HG03280 (cell line): ENCODE measurements around the gene LRBA.

Experiments
- ATAC-seq: cut with Tn5 transposase; IDR thresholded peaks from one replicate; pipeline ENCODE4 v1.9.1; 2021; ENCODE audit warnings: mild to moderate bottlenecking, moderate library complexity; ENCODE audit not compliant: unreplicated experiment

Gene LRBA

DNA sequence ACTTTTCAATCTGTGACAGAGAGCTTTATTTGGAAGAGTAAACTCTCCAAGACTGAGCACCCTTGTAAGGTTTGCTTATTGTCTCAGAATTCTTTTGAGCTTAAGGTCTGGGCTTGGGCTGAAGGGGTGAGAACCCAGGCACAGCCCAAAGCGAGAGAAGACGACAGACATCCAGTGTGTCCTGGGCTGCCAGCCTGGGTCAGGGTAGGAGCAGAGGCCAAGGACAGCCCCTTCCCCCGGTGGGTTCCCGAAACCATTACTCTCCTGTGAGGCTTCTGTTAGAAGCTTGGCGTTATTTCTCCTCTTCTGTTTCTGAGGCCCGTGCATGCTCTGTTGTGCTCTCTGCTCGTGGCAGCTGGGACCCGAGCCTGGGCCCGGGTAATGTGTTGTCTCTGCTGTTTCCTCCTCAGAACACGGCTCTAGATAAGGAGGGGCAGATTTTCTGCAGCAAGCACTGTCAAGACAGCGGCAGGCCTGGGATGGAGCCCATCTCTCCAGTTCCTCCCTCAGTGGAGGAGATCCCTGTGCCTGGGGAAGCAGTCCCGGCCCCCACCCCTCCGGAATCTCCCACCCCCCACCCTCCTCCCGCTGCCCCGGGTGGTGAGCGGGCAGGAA, 759.4 kb downstream of the LRBA start:
- ATAC-seq, result no peak

DNA sequence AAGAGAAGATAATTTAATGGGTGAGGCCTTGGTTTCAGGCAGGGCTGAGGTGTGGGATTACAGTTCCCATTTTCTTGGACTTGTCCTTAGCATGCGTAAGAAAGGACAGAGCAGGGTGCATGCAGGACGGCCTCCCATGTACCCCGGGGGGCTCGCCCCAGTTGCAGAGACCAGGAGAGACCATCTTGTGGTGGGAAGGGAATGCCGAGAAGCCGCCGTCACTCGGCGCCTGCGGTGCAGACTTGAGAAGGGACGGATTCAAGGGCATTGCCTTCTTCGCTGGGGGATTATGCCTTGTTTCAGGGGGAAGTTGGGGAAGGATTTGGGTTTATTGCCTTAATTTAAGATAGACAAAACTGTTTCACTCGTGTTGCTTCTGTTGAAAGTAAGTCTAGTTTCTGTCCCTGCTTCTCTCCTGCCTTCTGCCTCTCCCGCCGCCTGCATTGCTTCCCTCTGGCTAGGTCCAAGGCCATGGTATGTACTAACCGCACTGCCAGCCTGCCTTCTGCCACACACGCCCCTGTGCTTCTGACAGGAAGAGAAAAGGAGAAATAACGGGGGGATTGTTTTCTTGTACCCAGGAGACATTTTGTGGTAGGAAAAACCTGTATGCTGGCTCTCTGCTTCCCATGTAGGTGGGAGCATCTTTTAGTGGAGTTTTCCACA, 761.0 kb downstream of the LRBA start:
- ATAC-seq, result no peak

DNA sequence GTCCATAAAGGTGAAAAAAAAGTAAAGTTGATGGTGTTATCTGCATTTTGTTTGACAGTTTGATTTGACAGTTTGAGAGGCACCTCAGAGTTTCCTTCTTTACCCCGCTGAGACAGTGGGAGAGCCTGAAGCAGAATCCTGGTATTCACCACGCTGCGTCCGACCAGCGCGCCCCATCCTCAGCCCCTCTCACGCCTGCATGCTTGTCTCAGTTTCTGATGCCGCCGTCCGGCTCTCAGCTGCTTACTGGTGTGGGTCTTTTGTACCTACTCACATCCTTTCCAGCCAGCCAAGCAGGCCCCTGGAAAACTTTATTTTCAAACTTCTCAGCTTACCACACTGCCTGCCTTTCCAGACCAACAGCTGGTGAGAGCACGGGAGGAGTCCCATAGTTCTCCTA, 761.7 kb downstream of the LRBA start:
- no peak for ATAC-seq

DNA sequence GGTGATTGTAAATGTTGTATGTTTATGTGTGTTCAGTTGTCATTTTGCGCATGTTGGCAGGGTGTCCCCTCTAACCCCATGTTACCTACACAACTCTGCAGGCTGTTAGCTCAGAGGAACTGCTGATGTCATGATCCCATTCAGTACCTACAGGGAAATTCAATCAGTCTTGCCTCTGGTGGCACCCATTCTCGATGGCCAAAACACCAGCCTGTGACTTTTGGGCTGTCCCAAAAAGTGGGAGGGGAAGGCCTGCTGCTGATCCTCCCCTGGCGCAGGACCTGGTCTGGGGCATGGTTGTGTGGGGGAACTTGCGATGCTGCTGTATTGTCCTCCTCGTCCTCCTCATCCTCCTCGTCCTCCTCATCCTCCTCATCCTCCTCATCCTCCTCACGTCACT, 762.3 kb downstream of the LRBA start:
- no peak for ATAC-seq

DNA sequence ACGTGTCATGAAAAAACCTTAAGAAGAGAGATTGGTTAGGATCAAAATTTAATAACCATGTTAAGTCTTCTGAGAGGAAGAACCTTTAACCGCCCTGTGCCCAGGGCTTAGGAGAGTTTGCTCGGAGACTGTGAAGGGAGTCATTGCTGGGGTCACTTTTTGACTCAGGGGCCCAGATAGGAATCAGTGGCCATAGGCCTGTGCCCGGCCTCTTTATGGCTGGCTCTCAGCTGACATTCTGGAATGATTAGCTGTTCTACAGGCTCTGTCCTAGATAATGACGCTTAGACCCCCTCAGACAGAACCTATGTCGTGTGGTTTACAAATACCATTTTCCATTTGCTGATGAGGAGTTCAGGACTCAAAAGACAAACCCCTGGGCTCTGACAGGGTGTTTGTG, 762.8 kb downstream of the LRBA start:
- ATAC-seq, result no peak

DNA sequence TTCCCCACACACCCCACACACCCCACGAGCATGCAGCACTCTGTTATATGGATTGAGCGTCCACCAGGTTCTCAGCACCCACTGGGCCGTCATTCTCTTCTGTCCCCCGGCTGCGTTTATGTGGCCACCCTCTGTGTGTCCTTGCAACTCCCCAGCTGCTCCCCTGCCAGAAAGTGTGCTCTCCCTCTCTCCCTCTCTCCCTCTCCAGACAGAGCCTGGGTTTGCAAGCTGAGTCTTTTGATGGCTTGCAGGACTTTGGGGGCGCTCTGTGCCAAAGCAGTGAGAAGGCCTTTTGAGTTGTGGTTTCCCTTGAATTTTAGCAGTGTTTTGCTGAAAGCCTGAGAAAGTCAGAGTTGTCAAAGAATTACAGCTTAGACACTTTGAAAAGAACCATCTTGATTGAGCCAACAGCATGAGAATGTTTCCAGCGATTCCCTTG, 763.3 kb downstream of the LRBA start:
- ATAC-seq, result no peak

DNA sequence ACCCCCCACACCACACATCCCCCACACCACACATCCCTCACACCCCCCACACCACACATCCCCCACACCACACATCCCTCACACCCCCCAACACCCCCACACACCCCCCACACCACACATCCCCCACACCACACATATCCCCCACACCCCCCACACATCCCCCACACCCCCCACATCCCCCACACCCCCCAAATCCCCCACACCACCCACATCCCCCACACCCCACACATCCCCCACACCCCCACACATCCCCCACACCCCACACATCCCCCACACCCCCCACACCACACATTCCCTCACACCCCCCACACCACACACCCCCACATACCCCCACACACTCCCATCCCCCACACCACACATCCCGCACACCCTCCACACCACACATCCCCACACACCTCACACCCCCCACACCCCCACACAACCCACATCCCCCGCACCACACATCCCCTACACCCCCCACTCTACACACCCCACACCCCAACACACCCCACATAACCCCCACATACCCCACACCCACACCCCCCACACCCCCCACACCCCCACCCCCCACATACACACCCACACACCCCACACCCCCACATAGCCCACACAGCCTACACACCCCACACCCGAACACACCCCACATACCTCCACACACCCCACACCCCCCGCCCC, 764.0 kb downstream of the LRBA start:
- ATAC-seq, result no peak

DNA sequence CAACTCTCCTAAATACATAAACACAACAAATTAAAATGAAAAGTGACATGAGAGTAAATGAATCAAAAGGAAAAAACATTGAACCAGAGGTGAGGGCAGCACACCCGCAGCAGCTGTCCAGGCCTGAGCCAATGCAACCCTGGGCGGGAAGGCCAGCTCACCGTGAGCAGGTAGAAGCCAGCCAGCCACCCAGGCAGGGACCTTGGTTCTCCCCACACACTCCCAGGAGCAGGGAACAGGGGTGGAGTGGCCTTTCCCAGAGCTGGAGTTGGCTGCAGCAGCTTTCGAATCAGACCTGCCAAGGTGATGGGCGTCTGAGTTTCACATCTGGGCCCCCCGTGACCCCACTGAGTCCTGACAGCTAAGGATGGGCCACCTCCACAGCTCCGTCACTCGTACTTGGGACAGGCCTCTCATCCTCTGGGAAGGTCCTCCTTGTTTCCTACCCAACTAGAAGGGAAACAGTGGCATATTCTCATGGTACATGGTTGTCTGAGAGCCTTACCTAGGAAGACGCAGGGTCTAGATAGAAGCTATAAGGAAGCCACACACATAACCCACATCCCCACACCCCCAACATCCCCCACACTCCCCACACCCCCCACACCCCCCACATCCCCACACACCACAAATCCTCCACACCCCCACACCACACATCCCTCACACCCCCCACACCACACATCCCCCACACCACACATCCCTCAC, 764.6 kb downstream of the LRBA start:
- no peak for ATAC-seq

DNA sequence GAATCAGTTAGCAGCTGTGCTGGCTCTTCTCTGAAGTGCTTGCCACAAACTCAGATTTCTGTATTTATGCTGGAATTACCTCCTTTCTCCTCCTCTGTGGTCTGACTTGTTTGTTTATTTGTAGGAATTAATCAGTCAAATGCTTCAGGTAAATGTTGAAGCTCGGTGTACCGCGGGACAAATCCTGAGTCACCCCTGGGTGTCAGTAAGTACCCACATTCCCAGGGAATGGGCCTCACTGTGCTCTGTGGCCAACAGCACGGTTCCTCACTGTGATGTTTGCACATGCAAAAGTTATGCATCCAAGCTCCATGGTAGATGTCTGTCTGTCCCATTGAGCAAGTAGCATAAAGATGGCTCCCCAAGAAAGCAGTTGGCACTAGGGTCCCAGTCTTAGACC, 766.9 kb downstream of the LRBA start:
- ATAC-seq, result no peak

DNA sequence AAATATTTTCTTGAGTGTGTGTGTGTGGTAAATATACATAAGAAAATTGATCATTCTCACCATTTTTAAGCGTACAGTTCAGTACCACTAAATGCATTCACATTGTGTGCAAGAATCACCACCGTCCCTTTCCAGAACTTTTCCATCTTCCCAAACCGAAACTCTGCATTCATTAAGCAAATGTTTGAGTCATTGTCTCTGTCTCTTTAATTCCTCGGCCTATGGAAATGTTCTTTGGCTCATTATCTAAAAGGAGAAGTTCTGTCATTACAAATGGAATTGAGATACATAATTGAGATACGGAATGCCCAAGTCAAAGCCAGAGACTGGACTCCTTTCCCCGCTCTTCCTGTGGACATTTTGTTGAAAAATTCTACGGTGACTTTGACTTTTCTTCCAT, 767.9 kb downstream of the LRBA start:
- no peak for ATAC-seq

DNA sequence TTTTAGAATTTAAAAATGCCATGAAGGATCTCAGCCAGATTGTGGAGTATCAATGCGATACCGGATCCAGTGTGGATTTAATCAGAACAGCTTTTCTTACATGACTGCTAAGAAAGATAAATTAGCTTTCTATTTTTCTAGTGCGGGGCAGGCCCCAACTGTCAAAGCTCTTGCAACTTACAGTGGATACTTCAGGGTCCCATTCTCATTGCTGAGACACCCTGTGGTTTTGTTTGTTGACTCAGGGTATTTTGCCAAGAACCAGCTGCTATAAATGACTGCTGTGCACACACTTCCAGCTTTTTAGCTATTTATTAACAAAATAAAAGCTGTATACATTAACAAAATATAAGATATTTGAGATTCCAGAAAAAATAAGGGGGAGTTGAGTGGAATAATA, 770.5 kb downstream of the LRBA start:
- no peak for ATAC-seq

DNA sequence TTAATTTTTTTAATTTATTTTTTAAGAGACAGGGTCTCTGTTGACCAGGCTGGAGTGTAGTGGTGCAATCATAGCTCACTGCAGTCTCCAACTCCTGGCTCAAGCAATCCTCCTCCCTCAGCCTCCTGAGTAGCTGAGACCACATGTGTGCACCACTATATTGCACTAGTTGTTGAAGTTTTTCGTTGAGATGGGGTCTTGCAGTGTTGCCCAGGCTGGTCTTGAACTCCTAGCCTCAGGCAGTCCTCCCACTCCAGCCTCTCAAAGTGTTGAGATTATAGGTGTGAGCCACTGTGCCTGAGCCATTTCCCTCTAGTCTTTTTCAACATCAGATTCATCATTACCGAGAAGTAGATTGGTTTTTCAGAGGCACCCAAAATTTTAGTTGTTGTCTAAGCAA, 771.2 kb downstream of the LRBA start:
- ATAC-seq, result no peak

DNA sequence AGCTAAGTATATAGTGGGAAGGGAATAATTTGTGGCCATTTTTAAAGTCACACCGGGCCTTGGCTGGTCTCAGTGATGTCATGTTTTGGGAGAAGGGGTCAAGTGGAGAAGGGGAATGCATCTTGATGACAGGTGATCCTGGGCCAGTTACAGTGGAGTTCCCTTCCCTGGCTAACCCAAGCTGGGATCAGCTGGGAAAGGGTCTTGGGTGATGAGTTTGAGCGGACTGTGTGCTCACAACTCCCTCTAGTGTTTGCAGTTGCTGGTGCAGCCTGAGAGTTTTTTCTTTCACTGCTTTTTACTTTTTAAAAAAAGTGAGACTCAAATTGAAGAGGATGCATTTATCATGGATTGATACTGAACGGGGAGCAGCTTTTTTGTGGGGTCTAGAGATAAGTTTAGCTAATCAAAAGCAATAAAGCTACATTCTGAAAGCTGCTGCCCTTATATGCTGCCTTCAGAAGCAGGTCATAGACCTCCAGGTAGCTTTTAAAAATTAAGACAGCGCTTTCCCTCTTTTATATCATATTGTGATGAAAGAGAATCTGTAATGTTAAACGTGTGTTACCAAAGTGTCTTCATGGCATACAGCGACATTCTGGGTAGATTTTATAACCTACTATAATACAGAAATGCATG, 772.1 kb downstream of the LRBA start:
- ATAC-seq, result no peak

DNA sequence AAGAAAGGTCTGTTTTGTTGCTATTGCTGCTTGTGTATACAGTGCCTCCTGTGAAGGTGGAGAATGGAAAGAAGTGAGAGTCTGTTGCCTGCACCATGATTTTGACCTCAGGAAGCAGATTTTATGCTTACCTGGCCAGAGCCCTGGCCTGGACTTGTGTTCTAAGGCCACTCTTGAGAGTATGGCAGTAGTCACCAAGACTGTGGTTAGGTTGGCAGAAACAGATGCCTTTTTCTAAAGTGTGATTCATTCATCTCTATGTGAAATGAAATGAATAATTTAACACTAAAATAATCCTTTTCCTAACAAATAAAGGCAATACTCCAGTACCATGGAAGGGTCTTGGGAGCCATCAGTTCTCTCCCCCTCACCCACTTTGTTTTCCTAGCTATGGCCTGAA, 775.1 kb downstream of the LRBA start:
- no peak for ATAC-seq

DNA sequence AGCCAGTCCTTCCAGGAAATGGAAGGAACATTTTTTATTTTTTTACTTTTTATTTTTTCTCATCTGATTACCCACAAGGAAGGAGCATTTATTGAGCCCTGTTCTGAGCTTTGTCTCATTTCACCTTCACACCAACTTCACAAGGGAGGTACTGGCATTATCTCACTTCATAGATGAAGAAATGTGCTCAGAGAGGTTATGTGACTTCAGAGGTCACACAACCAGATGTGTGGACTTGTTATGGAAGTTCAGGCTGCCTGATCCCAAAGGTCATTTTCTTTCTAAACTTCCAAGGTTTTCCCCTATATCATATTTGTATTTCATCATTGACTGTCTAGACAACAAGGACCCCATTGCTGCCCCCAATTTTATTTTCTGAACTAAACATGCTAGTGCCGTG, 776.5 kb downstream of the LRBA start:
- no peak for ATAC-seq

DNA sequence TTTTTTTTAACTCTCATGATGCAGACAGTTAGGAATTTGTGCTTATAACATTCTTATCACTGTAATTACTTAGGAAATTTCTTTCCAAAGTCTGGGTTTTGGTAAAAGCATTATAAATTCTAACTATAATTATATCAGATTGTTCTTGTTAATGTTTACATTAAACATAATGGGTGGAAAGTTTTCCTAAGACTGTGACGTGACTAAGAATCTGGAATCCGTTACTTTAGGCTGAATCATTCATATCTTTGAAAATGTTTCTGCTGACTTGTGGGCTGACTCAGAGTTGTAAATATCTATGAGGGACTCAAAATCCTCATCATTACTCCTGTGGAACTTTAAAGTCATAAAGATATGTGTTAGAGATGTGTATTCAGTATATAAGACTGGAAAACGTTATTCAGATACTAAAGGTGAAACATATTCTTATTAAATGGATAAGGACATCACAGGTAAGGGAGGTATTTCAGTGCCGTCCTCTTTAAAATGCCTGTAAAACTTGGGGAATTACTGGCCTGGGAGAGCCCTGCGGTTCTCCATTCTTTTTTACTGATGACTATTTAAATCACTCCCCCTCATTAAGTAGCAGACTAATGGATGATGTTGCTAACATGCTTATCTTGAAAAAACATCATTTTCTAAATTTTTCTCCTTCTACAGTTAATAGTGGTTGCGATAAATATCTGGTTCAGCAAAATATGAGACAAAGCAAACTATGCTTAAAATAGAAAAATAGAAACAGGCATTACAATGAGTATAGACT, 777.8 kb downstream of the LRBA start:
- ATAC-seq, result no peak

DNA sequence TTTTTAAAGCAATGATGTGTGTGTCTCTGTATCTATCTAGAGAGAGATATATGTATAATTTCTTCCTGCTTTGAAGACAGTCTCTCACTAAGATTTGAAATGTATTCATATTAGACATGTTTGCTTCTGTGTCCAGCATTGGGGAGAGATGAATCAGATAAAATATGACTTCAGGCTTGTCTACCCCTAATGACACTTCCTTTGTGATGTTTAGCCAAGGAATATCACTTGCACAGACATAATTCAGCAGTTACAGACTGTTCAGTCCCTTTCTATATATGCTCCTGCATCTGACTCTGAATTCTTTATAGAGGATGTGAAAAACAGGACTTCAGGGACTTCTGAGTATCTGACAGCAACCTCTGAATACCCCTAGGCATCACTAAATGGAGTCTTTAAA, 778.5 kb downstream of the LRBA start:
- ATAC-seq, result no peak

DNA sequence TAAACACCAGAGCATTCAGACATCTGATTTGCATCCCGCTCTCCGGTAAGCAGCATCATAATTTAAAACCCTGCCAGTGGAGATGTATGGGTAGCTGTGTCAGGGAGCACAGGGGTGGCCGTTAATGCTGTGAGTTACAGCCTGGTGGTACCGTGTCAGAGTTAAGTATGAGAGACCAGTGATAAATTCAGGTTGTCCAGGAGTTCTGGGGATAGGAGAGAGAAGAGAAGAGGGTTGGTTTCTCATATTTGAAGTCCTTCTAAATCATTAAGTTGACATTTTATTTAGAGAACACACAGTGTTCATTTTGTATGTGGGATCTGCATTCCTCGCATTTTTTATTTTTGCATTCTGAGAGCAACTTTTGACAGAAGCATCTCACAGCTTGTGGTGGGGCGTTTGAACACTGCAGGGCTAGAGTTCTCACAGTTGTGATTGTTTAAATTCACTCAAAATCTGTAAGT, 779.2 kb downstream of the LRBA start:
- ATAC-seq, result no peak

DNA sequence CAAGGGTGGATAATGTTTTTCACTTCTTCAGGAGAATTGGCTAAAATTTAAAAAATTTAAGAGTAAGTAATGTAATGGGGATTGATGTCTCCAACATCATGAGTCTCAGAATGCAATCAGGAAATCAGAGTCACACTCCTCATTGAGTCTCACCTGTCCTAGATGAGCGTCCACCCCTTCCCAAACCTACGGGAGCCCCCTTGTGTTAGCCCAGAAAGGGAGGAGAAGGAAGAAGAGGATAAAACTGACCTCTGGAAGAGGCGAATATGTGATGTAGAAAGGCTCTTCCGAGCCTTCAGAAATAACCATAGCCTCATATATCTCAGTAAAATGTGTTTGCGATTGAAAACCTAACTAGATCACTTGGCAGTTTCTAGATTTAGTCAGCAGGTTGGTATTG, 779.8 kb downstream of the LRBA start:
- no peak for ATAC-seq

DNA sequence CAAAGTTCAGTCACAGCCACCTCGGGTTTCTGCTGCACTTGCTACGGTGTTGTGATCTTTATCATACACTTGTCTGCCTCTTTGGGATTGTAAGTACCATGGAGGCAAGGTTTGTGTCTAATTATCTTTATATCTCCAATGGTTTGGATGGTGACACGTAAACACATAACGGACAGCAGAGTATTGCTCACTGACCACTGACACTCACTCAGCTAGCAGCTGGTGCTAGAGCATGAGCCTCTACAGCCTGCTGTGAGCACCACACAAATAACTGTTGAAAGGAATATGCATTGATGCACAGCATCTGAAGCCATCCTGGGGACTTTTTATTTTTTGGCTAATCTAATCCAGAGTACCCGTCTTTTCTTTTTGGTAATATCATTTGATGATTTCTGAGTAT, 780.8 kb downstream of the LRBA start:
- no peak for ATAC-seq

DNA sequence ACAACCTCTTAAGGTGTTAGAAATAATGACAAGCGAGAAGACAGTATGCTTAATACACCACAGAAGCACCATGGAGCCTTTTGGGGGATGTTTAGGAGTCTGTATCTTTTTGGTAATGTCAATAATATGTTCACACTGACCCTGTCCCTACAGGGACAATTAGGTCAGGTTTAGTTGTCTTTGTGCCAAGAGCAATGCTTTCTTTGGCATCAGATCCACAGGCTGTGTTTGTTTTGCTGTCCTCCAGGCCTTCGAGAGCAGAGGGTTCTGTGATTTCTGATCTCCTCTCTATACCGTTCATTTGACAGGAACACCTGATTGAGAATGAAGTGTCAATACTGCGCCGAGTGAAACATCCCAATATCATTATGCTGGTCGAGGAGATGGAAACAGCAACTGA, 783.1 kb downstream of the LRBA start:
- ATAC-seq, result no peak
